GM18517 (cell line): ENCODE data around the gene CD37.
"Not testable (repeated sequence)": the region's sequence is repeated elsewhere in the genome, so short reads cannot be mapped to it uniquely, and the experiment has no call there.

ENCODE experiments used
- ATAC-seq: cut with Tn5 transposase; IDR thresholded peaks from one replicate; pipeline ENCODE4 v1.9.1; 2021; ENCODE audit warnings: mild to moderate bottlenecking, moderate library complexity; ENCODE audit not compliant: unreplicated experiment

Gene CD37

DNA sequence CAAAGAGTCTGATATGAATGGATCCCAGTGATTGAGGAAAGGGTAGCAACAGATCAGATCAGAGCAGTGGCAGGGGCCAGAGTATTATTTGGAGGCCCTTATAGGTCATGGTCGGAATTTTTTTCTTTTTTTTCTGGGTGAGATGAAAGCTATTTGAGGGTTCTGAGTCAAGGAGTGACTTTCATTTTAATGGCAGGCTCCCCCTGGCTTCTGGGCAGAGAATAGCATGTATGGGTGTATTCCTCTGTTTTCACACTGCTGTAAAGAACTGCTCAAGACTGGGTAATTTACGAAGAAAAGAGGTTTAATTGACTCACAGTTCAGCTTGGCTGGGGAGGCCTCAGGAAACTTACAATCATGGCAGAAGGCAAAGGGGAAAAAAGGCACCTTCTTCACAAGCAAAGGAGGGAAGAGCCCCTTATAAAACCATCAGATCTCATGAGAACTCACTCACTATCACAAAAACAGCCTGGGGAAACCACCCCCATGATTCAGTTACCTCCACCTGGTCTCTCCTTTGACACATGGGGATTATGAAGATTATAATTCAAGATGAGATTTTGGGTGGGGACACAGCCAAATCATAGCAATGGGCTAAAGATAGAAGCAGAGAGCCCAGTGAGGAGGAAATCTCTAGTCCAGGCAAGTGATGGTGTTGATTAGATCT lies 7.2 kb upstream of the CD37 start:
- ATAC-seq = no peak

DNA sequence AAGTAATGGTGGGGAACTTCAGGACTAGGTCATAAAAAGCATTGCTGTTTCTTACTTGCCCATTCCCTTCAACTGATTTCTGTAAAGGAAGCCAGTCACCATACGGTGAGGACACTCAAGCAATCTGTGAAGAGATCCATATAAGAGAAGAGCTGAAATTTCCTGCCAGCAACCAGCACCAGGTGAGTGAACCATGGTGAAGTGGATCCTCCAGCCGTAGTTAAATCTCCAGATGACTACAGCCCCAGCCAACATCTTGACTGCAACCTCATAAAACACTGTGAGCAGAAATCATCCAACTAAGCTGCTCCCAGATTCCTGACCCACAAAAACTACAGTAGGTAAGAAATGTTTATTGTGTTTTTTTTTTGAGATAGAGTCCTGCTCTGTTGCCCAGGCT lies 6.5 kb upstream of the CD37 start:
- no peak for ATAC-seq

DNA sequence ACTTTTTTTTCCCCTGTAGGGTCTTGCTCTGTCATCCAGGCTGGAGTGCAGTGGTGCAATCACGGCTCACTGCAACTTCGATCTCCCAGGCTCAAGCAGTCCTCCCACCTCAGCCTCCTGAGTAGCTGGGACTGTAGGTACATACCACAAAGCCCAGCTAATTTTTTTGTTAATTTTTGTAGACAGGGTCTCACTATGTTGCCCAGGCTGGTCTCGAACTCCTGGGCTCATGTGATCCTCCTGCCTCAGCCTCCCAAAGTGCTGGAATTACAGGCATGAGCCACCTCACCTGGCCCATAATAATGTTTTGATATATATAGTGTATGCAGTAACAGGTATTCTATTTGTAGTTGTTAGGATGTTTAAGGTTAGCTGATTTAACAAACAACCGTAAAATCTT lies 4.0 kb upstream of the CD37 start:
- not testable (repeated sequence) for ATAC-seq

DNA sequence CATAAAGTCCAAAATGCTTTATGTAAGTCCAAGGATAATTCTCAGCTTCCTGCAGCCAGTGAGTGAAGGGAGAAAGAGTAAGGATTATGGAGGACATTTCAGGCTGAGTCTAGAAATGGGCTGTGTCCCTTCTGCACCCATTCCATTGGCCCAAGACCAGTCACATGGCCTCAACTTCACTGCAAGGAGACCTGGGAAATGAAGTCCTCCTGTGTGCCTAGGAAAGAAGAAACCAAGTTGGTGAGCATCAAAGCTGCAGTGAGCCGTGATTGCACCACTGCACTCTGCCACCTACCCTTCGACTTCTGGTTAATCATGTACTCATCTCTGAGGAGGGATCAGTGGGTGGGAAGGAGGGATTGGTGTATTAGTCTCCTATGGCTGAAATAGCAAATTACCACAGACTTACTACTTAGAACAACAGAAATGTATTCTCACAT lies 3.6 kb upstream of the CD37 start:
- ATAC-seq = no peak

DNA sequence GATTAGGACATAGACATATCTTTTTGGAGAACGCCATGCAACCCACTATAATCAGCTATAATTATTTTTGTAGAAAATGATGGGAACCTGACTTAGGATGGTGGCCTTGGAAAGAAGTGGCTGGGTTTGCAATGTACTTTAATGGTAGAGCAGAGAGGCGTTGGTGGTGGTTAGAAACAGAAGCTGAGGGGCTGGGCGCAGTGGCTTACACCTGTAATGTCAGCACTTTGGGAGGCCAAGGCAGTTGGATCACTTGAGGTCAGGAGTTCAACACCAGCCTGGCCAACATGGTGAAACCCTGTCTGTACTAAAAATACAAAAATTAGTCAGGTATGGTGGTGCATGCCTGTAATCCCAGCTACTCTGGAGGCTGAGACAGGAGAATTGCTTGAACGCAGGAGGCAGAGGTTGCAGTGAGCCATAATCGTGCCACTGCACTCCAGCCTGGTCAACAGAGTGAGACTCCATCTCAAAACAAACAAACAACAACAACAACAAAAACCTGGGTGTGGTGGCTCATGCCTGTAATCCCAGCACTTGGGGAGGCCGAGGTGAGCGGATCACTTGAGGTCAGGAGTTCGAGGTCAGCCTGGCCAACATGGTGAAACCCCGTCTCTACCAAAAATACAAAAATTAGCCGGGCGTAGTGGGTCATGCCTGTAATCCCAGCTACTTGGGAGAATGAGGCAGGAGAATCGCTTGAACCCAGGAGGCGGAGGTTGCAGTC lies 2.4 kb upstream of the CD37 start:
- ATAC-seq = not testable (repeated sequence)

DNA sequence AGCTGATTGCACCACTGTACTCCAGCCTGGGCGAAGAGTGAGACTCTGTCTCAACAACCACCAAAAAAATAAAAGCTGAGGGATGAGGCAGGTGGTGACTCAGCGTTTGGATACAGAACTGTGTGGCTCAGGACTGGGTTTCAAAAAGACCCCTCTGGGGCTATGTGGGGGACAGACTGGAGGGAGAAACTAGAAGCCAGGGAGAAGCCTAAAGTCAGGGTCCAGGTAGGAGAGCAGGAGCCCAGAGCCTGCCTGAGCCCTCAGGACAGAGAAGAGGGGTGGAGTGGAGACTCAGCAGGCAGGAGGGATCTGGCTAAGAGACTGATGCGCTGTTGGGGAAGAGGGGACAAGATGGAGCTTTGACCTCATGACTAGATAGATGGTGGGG lies 1.8 kb upstream of the CD37 start:
- ATAC-seq = no peak

DNA sequence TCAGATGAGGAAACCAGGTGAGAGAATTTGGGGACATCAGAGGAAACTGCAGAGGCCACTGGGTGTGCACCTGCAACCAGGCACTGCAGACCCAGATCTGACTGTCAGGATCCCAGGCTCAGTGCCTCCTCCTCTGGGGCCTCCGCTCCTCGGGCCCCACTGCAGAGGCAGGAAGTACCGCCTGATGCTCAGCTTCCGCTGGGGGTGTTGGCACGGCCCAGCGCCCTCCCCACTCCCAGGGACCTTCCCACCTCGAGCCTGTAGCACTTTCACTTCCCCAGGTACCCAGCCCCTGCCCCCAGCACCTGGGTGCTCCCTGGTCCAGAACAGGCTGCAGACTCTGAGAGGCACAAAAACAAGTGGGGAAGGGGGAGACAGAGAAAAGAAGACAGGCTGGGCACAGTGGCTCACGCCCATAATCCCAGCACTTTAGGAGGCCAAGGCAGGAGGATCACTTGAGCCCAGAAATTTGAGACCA lies 1.4 kb upstream of the CD37 start:
- ATAC-seq = peak; percentile 43

DNA sequence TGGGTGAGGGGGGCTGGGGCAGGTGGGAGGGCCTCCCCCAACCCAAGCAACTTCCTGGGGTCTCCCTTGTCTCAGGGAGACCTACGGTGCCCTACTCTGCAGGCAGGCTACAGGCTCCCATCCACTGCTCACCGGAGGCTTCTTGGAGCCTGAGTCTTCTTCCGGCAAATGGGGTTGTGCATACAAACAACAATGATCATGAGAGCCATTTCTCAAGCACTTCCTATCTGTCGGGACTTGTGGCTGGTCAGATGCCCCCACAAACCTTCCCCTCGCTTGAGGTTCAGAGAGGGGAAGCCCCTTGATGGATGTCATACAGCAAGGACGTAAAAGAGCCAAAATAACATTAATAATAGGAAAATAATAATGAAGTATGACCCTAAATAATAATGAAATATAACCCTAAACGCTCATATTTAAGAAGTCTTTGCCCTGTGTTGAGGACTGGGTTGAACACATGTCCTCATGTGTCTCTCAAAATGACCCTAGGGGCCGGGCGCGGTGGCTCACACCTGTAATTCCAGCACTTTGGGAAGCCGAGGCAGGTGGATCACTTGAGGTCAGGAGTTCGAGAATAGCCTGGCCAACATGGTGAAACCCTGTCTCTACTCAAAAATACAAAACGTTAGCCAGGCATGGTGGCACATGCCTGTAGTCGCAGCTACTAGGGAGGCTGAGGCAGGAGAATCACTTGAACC lies 727 bp downstream of the CD37 start:
- ATAC-seq = no peak

DNA sequence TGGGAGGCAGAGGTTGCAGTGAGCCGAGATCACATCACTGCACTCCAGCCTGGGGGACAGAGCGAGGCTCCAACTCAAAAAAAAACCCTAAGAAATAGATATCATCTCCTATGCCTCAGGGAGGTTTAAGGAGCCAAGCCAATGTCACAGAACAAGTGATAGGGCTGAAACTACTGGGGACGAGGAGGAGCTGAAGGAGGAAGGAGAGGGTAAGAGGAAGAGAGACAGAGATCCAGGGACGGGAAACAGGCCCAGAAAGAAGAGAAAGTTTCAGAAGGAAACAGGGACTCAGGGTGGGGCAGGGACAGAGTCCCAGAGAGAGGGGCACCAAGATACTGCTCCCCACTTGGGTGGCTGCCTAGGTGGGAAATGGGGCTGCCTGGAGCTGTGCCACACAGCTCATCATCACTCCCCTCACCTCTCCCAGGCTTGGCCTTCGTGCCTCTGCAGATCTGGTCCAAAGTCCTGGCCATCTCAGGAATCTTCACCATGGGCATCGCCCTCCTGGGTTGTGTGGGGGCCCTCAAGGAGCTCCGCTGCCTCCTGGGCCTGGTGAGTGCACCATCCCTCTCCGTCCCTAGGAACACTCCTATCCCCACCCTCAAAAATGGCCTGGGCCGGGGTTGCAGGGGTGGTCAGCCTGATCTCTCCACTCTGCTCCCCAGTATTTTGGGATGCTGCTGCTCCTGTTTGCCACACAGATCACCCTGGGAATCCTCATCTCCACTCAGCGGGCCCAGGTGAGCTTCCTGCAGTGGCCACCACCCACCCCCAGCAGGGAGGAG lies 1.5 kb downstream of the CD37 start:
- ATAC-seq = no peak

DNA sequence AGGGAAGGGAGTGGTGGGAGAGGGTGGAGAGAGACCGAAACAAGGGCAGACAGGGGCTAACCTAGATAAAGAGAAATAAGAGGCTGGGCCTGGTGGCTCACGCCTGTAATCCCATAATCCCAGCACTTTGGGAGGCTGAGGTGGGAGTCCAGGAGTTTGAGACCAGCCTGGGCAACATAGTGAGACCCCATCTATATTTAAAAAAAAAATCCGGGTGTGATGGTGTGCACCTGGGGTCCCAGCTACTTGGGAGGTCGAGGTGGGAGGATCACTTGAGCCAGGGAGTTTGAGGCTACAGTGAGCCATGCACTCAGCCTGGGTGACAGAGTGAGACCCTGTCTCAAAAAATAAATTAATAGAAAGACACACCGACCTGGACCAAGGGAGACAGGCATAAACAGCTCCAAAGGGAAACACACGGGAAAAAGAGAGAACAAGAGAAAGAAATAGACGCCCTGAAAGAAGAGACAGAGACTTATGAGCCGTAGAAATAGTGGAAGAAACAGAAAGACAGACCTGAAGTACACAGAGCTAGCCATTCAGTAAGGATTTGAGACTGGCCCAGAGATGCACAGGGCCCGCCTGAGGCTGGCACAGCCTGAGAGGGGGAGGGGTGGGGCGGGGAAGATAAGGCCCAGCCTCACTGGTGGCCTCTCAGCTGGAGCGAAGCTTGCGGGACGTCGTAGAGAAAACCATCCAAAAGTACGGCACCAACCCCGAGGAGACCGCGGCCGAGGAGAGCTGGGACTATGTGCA lies 2.2 kb downstream of the CD37 start:
- no peak for ATAC-seq

DNA sequence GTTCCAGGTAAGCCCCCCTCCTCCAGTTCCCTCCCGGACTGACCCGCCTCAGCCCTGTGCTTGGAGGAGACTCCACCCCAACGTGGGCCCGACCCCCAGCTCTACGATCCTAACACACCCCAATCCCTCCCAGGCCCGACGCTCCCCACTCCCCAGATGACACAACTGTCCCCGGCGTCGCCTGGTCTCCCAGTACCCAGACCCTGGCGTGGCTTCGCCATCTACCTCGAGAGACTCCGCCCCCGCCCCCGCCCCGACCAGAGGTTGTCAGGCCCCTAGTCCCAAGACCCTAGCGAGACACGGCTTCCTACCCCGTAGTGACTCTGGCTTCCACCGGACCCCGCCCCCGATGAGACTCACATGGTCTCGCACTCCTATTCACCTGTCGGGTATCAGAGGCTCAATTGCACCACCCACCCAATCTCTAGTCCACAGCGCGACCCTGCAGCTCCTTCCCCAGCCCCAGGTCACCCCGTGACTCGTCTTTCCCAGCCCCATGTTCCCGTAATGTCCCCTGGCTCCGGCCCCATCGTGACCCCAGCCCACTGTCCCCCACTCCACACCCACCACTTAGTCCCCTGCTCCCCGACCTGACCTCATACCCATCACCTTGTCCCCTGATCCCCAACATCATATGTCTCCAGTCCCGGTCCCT lies 2.9 kb downstream of the CD37 start:
- ATAC-seq = no peak

DNA sequence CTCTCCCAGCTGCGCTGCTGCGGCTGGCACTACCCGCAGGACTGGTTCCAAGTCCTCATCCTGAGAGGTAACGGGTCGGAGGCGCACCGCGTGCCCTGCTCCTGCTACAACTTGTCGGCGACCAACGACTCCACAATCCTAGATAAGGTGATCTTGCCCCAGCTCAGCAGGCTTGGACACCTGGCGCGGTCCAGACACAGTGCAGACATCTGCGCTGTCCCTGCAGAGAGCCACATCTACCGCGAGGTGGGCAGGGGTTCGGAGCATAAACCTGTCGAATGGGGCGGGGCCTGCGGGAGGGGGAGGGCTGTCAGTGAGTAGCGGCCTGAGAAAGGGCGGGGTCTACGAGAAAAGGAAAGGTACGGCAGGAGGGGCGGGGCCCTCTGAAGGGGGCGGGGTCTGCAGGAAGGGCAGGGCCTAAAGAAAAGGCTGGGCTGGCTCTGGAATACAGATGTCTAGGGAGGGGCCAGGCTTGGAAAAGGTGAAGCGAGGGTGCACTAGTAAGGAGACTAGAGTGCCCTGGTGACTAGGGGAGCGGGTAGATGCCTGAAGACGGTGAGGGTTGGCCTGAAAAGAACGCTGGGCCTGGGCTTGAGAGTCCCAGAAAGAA lies 3.6 kb downstream of the CD37 start:
- no peak for ATAC-seq

DNA sequence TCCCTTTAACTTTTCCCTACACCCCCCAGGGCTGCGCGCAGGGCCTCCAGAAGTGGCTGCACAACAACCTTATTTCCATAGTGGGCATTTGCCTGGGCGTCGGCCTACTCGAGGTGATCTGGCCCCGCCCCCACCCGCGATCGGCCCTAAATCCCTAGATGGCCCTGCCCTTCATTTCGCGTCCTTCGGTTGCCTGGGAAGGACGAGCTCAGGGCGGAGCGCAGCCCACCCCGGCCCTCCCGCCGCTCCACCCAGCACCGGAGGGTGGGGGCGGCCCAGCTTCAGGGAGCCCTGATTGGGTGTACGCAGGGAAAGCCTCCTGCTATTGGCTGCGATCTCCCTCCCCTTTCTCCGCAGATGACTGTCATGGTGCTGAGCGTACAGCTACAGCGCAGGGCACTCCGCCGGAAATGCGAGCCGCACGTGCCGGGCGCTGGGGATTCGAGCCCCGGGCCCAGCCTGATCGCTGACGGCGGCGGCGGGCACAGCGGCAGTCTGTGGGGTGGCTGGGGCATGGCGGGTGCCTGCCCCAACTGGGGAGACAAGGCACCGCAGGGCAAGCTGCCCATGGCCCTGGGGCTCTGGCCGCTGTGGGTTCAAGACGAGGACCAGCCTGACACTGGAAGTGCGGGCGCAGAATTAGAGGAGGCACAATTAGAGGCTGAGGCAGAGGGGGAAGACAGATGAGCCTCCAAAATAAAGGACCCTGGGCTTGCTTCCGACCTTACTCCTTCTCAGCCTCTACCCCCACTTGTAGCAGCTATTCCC lies 4.3 kb downstream of the CD37 start:
- no peak for ATAC-seq

DNA sequence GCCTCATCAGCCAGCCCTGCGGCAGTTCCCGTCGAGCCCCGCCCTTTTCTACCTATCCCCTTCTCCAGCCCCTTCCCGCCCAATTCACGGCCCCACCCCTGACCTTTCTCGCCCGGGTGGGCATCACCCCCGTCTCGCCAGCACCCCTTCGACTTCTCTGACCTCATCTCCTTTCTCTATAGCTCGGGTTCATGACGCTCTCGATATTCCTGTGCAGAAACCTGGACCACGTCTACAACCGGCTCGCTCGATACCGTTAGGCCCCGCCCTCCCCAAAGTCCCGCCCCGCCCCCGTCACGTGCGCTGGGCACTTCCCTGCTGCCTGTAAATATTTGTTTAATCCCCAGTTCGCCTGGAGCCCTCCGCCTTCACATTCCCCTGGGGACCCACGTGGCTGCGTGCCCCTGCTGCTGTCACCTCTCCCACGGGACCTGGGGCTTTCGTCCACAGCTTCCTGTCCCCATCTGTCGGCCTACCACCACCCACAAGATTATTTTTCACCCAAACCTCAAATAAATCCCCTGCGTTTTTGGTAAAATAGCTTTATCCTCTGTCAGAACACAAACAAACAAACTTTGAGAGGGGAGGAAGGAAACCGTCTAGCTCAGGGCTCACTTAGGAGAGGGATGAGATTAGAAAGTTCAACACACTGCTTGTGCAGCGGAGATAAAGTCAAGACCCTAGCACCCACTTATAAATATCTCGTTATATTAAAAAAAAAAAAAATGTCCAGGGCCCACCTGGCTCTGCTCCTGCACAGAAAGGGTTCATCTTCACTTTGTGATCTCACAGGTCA lies 5.1 kb downstream of the CD37 start:
- ATAC-seq = peak; percentile 63

DNA sequence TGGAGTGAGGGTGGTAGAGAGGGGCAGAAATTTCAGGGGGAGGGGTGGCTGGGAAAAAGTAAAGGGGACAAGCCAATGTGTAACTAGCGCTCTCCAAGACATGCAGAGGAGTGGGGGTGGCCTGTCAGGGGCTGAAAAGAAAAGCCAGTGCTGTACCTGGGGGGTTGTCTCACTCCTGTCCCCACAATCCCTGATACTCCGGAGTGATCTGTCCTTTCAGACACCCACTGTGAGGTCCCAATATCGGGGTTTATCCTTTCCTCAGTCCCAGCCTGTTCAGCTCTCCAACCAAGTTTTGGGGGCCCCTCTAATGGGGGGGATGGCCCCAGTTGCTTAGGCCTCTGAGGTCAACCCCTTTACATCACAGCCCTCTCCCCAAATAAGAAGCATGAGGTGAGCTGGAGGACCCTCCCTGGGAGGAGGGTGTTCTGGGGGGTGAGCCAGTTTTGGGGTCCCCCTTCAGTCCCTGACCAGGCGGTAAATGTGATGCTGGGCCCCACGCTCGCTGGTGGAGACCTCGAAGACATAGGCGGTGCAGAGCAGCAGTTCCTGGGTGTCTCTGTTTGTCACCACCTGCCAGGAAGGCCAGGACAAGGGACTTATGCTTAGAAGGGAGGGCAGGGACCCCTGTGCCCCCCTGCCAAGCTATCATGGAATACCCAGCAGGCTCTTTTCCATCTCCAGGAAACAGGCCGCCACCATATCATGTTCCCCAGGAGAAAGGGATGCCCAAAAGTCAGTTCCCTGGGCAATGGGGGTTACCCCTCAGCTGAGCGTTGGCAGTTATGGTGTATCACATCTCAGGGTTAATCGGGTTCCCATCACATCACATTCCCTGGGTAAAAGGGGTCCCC lies 5.9 kb downstream of the CD37 start:
- no peak for ATAC-seq

DNA sequence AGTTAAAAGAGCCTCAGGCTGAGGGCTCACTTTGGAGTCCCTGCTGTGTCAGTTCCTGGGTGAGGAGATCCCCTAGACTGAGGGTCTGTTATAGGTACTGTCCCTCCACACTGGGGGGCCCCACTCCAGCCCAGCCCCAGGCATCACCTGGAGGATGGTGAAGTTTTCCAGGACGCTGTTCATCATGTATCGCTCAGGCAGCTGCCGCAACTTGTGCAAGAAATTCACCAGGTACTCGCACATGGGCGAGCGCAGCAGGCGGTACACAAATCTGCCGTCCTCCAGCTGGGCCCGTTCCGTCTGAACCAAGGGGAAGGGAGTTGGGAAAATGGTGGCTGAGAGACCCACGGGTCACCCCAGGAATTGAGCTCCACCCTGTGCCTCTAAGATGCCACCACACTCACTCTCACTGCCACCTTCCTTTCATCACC lies 7.1 kb downstream of the CD37 start:
- ATAC-seq = no peak

DNA sequence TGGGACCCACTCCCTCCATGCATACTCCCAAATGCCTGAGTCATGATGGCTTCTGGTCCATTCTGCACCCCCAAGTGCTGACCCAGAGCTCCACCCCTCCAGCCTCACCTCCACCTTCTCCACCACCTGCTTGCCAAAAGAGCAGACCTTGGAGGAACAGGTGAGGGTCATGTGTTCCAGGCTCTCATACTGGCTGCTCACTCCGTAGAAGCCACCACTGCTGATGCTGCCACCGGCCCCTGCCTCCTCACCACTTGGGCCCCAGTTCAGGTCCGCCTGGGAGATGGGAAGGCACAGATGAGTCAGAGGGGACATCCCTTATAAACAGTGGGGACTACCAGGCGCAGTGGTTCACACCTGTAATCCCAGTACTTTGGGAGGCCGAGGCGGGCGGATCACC lies 7.9 kb downstream of the CD37 start:
- ATAC-seq = no peak
